RWPE1 (cell line): ENCODE results near the gene STK32B.
"Not testable (repeated sequence)": the region's sequence is repeated elsewhere in the genome, so short reads cannot be mapped to it uniquely, and the experiment has no call there.

Experiments used
- CTCF ChIA-PET: fragments of 350-600 bp; sonication (Branson Sonifier 250); formaldehyde crosslinking; extraction: SDS; loops from one replicate; lab custom pipeline; 2021; lab: Yijun Ruan, JAX
- POLR2A ChIA-PET: fragments of 400-600 bp; formaldehyde crosslinking; extraction: SDS; loops from one replicate; lab custom pipeline; 2020; ENCODE audit warnings: antibody characterized with exemption; ENCODE audit not compliant: low non-redundant PET; lab: Yijun Ruan, JAX
- DNase-seq: peaks from one replicate; pipeline ENCODE4 v3.0.0; 2012; ENCODE audit warnings: low spot score
- H3K27ac ChIP-seq: fragments of 450-650 bp; 2 replicates; pipeline ENCODE4 v1.5.1; 2017
- TF ChIP-seq, protein P1 (sequence below): fragments of 450-650 bp; conservative IDR thresholded peaks from 2 replicates; pipeline ENCODE4 v1.5.1; 2017; ENCODE audit warnings: low read depth, mild to moderate bottlenecking

STK32B gene

DNA sequence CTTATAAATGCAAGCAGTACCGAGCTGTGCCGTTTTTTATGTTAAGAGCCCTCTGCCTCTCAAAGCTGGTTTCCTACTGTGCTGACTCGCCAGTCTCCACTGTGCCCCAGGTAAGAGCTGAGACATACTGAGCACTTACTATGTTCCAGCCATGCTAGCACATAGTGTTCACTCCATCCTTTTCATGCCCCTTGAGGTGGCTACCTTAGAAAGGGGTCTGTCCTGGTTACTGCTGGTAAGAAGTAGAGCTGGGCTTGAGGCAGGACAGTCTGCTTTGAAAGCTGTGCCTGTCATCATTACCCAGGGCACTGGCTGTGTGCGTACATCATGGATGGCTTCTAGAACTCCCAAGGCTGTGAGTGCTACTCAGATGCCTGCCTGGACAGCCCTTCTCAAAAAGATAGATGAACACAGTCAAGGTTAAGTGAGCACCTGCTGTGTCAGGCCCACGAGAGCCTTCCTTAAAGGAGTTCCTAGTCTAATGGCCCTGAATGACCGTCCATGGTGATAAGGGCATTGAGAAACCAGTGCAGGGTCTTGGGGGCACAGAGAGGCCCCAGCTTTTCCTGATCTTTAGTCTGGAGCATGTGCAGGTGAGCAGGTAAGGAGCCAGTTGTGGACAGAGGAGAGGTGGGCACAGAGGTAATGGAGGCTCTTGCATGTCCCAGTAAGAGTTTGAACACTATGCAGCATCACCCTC, 1.6 kb downstream of the STK32B start:
- H3K27ac ChIP-seq = no peak overlapping the region
- TF ChIP-seq, protein P1, sequence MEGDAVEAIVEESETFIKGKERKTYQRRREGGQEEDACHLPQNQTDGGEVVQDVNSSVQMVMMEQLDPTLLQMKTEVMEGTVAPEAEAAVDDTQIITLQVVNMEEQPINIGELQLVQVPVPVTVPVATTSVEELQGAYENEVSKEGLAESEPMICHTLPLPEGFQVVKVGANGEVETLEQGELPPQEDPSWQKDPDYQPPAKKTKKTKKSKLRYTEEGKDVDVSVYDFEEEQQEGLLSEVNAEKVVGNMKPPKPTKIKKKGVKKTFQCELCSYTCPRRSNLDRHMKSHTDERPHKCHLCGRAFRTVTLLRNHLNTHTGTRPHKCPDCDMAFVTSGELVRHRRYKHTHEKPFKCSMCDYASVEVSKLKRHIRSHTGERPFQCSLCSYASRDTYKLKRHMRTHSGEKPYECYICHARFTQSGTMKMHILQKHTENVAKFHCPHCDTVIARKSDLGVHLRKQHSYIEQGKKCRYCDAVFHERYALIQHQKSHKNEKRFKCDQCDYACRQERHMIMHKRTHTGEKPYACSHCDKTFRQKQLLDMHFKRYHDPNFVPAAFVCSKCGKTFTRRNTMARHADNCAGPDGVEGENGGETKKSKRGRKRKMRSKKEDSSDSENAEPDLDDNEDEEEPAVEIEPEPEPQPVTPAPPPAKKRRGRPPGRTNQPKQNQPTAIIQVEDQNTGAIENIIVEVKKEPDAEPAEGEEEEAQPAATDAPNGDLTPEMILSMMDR = no peak
- POLR2A ChIA-PET = no interaction called here
- DNase-seq = no peak
- CTCF ChIA-PET = interaction anchor here (0.7 to 1.3 kb wide), 2 partner anchors 760 to 1073 kb away, joined by 3 to 7 read pairs; no protein-coding TSS in a partner anchor

DNA sequence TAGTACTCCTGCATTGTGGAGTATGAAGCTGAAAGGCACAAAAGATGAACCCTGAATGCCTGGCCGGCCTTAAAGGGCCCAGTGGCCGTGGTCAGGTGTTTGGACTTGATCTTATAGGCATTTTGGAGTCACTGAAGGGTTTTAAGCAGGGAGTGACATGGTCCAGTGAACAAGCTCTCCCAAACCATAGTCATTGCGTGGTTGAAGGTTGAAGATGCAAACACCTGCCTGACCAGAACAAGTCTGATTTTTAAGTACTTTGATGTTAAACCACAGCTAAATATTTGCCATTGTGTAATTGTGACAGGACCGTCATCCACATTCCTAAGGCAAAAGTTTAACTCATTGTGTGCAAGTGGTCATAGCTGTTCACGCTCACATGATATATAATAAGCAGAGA, 3.3 kb downstream of the STK32B start:
- H3K27ac ChIP-seq = no peak overlapping the region
- ChIA-PET POLR2A (no interaction called here), CTCF (no interaction called here)
- no peak for DNase-seq
- TF ChIP-seq, protein P1 = no peak

GRCh38 chr4:5055411-5055810, 4.1 kb downstream of the STK32B start:
- CTCF ChIA-PET = no interaction called here
- H3K27ac ChIP-seq = no peak overlapping the region
- no peak for DNase-seq
- POLR2A ChIA-PET = no interaction called here
- TF ChIP-seq, protein P1 = no peak

DNA sequence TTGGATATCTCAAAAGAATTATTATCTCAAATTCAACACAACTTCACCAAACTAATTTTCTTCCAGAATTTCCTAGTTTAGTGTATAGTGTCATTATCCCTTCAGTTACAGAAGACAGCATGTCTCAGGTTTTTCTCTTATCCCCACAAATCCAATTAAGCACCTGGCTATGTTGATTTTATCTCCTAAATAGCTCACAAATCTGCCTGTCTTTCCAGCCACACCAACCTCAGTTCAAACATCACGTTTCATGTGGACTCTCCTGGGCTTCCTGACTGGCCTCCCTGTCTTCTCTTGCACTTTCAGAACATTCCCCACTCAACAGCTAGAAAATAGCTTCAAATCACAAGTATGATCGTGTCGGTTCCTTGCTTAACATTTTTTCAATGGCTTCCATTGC, 14.8 kb downstream of the STK32B start:
- CTCF ChIA-PET = interaction anchor here (0.6 kb wide), 1 partner anchor 755 kb away, joined by 3 read pairs; no protein-coding TSS in a partner anchor
- POLR2A ChIA-PET = no interaction called here
- TF ChIP-seq, protein P1 = no peak
- H3K27ac ChIP-seq = no peak overlapping the region
- DNase-seq = no peak

DNA sequence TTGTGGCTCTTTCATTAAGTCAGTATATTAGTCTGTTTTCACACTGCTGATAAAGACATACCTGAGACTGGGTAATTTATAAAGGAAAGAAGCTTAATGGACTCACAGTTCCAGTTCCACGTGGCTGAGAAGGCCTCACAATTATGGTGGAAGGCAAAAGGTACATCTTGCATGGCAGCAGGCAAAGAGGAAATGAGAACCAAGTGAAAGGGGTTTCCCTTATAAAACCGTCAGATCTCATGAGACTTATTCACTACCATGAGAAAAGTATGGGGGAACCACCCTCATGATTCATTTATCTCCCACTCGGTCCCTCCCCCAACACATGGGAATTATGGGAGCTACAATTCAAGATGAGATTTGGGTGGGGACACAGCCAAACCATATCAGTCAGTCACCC, 15.7 kb downstream of the STK32B start:
- DNase-seq, CTCF ChIA-PET, H3K27ac ChIP-seq, POLR2A ChIA-PET: not testable (repeated sequence)

GRCh38 chr4:5067908-5068307, 16.6 kb downstream of the STK32B start:
- DNase-seq = no peak
- CTCF ChIA-PET = no interaction called here
- POLR2A ChIA-PET = no interaction called here

DNA sequence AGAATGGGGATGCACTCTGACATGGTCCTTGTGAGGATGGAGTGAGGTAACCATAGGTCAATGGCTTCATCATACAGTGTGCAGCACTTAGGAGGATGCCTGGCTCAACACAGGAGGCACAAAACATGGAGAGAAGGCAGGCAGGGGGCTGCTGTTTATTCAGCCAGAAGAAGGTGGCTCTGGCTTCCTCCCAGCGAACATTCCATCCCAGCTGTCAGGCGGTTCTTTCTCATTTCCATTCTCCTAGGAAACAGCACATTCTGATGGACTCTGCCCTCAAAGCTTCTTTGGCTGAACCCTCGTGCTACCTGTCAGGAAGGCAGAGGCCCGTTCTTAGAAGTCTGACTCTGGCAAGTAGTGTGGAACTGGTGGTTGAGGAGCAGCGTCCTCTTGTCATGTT, 18.6 kb downstream of the STK32B start:
- no peak overlapping the region for H3K27ac ChIP-seq
- no peak for DNase-seq
- TF ChIP-seq, protein P1 = no peak
- POLR2A ChIA-PET = no interaction called here
- CTCF ChIA-PET = no interaction called here

More at GRCh38 chr4:5067908-5068307, 16.6 kb downstream of the STK32B start:
- TF ChIP-seq, protein P1 = no peak
- no peak overlapping the region for H3K27ac ChIP-seq
